Keratinocyte (primary cell): Measurements from ENCODE around the gene TSHZ3. TPM values are rescaled to one million over a fixed set of nuclear protein-coding genes. Genes with fewer than 3 reads are reported as not detected.

Experiments used
- DNase-seq: peaks from one replicate; pipeline ENCODE4 v3.0.0-alpha.2; 2011; ENCODE audit warnings: low read depth, missing footprints, low spot score
- FAIRE-seq: peaks from 2 replicates; lab custom pipeline; 2011; peaks lifted over from hg19 to GRCh38; lab: Jason Lieb, UNC
- H2AFZ ChIP-seq: 2 replicates; pipeline ENCODE4 v1.6.0; 2012; ENCODE audit warnings: low read length, control low read depth, inconsistent platforms; ENCODE audit not compliant: control insufficient read depth
- H3K27ac ChIP-seq: 2 replicates; pipeline ENCODE4 v1.5.1; 2011; ENCODE audit warnings: low read length; ENCODE audit not compliant: control insufficient read depth, insufficient read depth
- H3K27me3 ChIP-seq: 3 replicates; pipeline ENCODE4 v1.6.0; 2011; ENCODE audit warnings: low read length; ENCODE audit not compliant: control insufficient read depth, insufficient read depth; ENCODE audit errors: extremely low read depth
- H3K36me3 ChIP-seq, 2 experiments: 2 replicates in 1 of 2; 3 replicates in 1 of 2; pipeline ENCODE4 v1.5.1; 2011; ENCODE audit warnings: low read length in 2 of 2, mild to moderate bottlenecking in 1 of 2; ENCODE audit not compliant: control insufficient read depth in 2 of 2, insufficient read depth in 2 of 2; ENCODE audit errors: extremely low read depth in 1 of 2
- H3K4me1 ChIP-seq: 3 replicates; pipeline ENCODE4 v1.5.1; 2011; ENCODE audit warnings: low read length; ENCODE audit not compliant: control insufficient read depth, insufficient read depth; ENCODE audit errors: extremely low read depth
- H3K4me2 ChIP-seq: 3 replicates; pipeline ENCODE4 v1.6.0; 2011; ENCODE audit warnings: low read depth, low read length; ENCODE audit not compliant: control insufficient read depth, insufficient read depth; ENCODE audit errors: extremely low read depth
- H3K4me3 ChIP-seq, 3 experiments: fragments of 200-600 bp in 1 of 3; sonication (generic) in 1 of 3; 2 replicates in 2 of 3; 3 replicates in 1 of 3; pipeline ENCODE4 v1.5.1; 2011 to 2016; ENCODE audit warnings: low read length in 3 of 3, mild to moderate bottlenecking in 3 of 3, control low read depth in 2 of 3, inconsistent platforms in 1 of 3, low read depth in 1 of 3, mixed read lengths in 1 of 3, mixed run types in 1 of 3, moderate library complexity in 1 of 3; ENCODE audit not compliant: control insufficient read depth in 2 of 3, insufficient read depth in 2 of 3; ENCODE audit errors: extremely low read depth in 1 of 3
- H3K79me2 ChIP-seq: 2 replicates; pipeline ENCODE4 v1.6.0; 2012; ENCODE audit warnings: low read length; ENCODE audit not compliant: control insufficient read depth, insufficient read depth
- H3K9ac ChIP-seq: 3 replicates; pipeline ENCODE4 v1.6.0; 2011; ENCODE audit warnings: low read length; ENCODE audit not compliant: control insufficient read depth, insufficient read depth; ENCODE audit errors: extremely low read depth
- H3K9me1 ChIP-seq: 3 replicates; pipeline ENCODE4 v1.6.0; 2011; ENCODE audit warnings: low read length; ENCODE audit not compliant: control insufficient read depth, insufficient read depth; ENCODE audit errors: extremely low read depth
- H3K9me3 ChIP-seq: 2 replicates; pipeline ENCODE4 v1.5.1; 2012; ENCODE audit warnings: low read depth, low read length; ENCODE audit not compliant: control insufficient read depth
- H4K20me1 ChIP-seq: 3 replicates; pipeline ENCODE4 v1.6.0; 2011; ENCODE audit warnings: low read length; ENCODE audit not compliant: control insufficient read depth, insufficient read depth; ENCODE audit errors: extremely low read depth
- EZH2 ChIP-seq: IDR thresholded peaks from one replicate; pipeline ENCODE4 v1.6.1; 2012; ENCODE audit warnings: inconsistent platforms, mild to moderate bottlenecking, low read length, moderate library complexity
- dilution Hi-C: fragments of 300-500 bp; cut with MboI; formaldehyde crosslinking; loops from one replicate; pipeline ENCODE4 v1.7.0; 2020; ENCODE audit warnings: low sequenced_read_pairs; ENCODE audit not compliant: extremely low pct_ligation_motif_present
- polyA plus RNA-seq, 5 experiments: library from polyadenylated mRNA; depleted of rRNA in 3 of 5; stranded (reverse) in 3 of 5; stranded (forward) in 1 of 5; unstranded in 1 of 5; fragments of >200 nt; gene quantifications; 1 replicate in 1 of 5; 2 replicates in 3 of 5; 3 replicates in 1 of 5; pipeline versions ENCODE4 v1.2.1 to v1.2.3, GENCODE V29; 2011 to 2012; ENCODE audit warnings: missing spikeins in 2 of 5, low read depth in 1 of 5, low replicate concordance in 1 of 5
- TF ChIP-seq, protein P1 (sequence below), 3 experiments: IDR thresholded peaks in 1 of 3; conservative IDR thresholded peaks in 1 of 3; optimal IDR thresholded peaks in 1 of 3; 2 replicates in 2 of 3; 3 replicates in 1 of 3; pipeline versions ENCODE3 to v1.5.1; 2011; ENCODE audit warnings: low read length in 3 of 3, mild to moderate bottlenecking in 3 of 3, moderate library complexity in 2 of 3, control low read depth in 1 of 3, inconsistent platforms in 1 of 3; ENCODE audit not compliant: insufficient read depth in 2 of 3; ENCODE audit errors: extremely low read depth in 1 of 3

The TSHZ3 gene
- polyA plus RNA-seq, 1 donor (not counting 4 experiments of a cell fraction or from before 2014, with no cell fraction given) = 3.6 TPM

DNA sequence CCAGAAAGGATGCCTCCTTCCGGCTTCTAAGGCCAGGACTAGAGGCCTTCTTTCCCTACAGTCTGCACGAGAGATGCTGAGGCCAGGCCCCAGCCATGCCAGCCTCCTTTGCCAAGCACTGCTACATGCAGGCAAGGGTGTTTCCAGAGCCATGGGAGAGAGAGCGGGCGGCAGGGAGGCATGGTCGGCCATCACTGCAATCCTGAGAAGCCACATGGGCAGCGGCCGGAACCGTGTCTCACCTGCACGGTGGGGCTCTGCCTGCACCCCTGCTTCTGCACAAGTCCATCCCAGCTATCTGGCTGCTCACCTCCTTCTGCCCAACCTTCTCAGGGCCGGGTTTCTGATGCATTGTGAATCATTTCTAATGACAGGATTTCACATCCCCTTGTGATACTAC, 35.1 kb downstream of the TSHZ3 start:
- Histone ChIP-seq H2AFZ (no peak overlapping the region), H3K27ac (no peak overlapping the region), H3K4me2 (no peak overlapping the region), H3K36me3 (peaks cover 0 to 4% of the 10 kb centered on the region in 2 experiments), H3K9me3 (no peaks in the 10 kb centered on the region), H3K4me1 (peaks cover 3% of the 10 kb centered on the region), H3K9ac (no peak overlapping the region), H3K79me2 (peaks cover 12% of the 10 kb centered on the region), H4K20me1 (no peaks in the 10 kb centered on the region), H3K27me3 (no peaks in the 10 kb centered on the region), H3K9me1 (no peaks in the 10 kb centered on the region), H3K4me3 (no peak overlapping the region)
- dilution Hi-C loops = no loop called here
- FAIRE-seq (no peak), DNase-seq (no peak)
- TF ChIP-seq, protein P1, sequence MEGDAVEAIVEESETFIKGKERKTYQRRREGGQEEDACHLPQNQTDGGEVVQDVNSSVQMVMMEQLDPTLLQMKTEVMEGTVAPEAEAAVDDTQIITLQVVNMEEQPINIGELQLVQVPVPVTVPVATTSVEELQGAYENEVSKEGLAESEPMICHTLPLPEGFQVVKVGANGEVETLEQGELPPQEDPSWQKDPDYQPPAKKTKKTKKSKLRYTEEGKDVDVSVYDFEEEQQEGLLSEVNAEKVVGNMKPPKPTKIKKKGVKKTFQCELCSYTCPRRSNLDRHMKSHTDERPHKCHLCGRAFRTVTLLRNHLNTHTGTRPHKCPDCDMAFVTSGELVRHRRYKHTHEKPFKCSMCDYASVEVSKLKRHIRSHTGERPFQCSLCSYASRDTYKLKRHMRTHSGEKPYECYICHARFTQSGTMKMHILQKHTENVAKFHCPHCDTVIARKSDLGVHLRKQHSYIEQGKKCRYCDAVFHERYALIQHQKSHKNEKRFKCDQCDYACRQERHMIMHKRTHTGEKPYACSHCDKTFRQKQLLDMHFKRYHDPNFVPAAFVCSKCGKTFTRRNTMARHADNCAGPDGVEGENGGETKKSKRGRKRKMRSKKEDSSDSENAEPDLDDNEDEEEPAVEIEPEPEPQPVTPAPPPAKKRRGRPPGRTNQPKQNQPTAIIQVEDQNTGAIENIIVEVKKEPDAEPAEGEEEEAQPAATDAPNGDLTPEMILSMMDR (optimal IDR thresholded peaks at IDR 0.05 in 1 of 3, IDR thresholded peaks at IDR 0.05 in 1 of 3, conservative IDR thresholded peaks at IDR 0.05 in 1 of 3; ENCODE audit: extremely low read depth in 1 of 3, insufficient read depth in 2 of 3, low read length in 3 of 3) = no peak
- no peak for TF ChIP-seq EZH2

DNA sequence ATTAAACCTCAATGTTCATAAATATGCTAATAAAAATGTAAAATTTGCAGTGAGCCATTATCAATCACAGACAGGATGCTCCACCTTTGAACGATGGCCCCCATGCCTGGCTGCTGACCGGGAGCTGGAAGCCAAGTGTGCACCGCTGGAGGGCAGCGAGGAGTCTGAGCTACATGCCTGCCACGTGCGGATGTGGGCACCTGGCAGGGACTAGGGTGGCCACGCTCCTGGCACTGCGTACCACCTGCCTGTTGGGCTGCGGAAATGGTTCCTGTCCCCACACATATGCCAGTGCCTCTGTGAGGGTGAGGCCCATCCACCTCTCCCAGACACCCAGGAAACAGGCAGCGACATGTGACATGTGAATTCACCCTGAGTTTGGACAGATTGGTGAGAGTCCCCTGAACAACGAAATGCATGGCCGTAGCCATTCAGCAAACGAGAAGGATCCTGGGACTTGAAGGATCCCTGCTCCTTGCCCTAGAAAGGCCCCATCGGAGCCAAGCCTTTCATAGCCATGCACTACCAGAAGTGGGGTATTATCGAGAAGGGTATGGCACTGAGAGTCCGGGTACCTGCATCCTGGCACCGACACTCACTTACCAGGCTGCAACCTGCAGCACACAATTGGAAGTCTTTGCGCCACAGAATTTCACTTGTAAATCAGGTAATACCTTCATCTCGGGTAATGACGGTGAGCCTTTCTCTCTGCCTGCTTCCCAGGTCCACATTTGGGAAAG, 35.8 kb downstream of the TSHZ3 start:
- H3K79me2 ChIP-seq = peaks cover 12% of the 10 kb centered on the region
- no peak overlapping the region for H3K4me2 ChIP-seq
- no peak overlapping the region for H3K27ac ChIP-seq
- dilution Hi-C loops = no loop called here
- FAIRE-seq (no peak), DNase-seq (no peak)
- no peaks in the 10 kb centered on the region for H4K20me1 ChIP-seq
- H3K27me3 ChIP-seq = no peaks in the 10 kb centered on the region
- H3K36me3 ChIP-seq = peaks cover 0 to 4% of the 10 kb centered on the region in 2 experiments
- peaks cover 3% of the 10 kb centered on the region for H3K4me1 ChIP-seq
- no peak overlapping the region for H3K4me3 ChIP-seq
- no peaks in the 10 kb centered on the region for H3K9me1 ChIP-seq
- no peak overlapping the region for H2AFZ ChIP-seq
- no peaks in the 10 kb centered on the region for H3K9me3 ChIP-seq
- no peak for TF ChIP-seq EZH2
- TF ChIP-seq, protein P1 (optimal IDR thresholded peaks at IDR 0.05 in 1 of 3, IDR thresholded peaks at IDR 0.05 in 1 of 3, conservative IDR thresholded peaks at IDR 0.05 in 1 of 3; ENCODE audit: extremely low read depth in 1 of 3, insufficient read depth in 2 of 3, low read length in 3 of 3) = peak in 1 of 3 experiments; percentile 46
- H3K9ac ChIP-seq = no peak overlapping the region
